ENCODE data around the gene KCND3.

The KCND3 gene

GRCh38 chr1:111836111-111836510, 153.4 kb downstream of the KCND3 start:
- TF ChIP-seq POLR2AphosphoS5 (IDR thresholded peaks at IDR 0.05; ENCODE audit: low read depth): no peak
- no peak for TF ChIP-seq GABPA (IDR thresholded peaks at IDR 0.05; ENCODE audit: low read depth)
- TF ChIP-seq REST (IDR thresholded peaks at IDR 0.05; ENCODE audit: insufficient replicate concordance, low read depth): no peak
- TF ChIP-seq SPI1 (IDR thresholded peaks at IDR 0.05; ENCODE audit: borderline replicate concordance, low read depth): no peak
- no peak for DNase-seq (ENCODE audit: low read depth in 1 of 2, low spot score in 1 of 2)
- no peaks in the 10 kb centered on the region for H3K27me3 ChIP-seq (ENCODE audit: insufficient read depth, poor library complexity, severe bottlenecking)
- H3K27ac ChIP-seq (replicated peaks): no peak overlapping the region
- H3K4me3 ChIP-seq (replicated peaks; ENCODE audit: insufficient read depth, low read length): no peak overlapping the region

GRCh38 chr1:111835514-111835913, 154.0 kb downstream of the KCND3 start:
- TF ChIP-seq SPI1 (IDR thresholded peaks at IDR 0.05; ENCODE audit: borderline replicate concordance, low read depth) (no peak), GABPA (IDR thresholded peaks at IDR 0.05; ENCODE audit: low read depth) (no peak), REST (IDR thresholded peaks at IDR 0.05; ENCODE audit: insufficient replicate concordance, low read depth) (no peak), POLR2AphosphoS5 (IDR thresholded peaks at IDR 0.05; ENCODE audit: low read depth) (no peak), CTCF (IDR thresholded peaks at IDR 0.05; ENCODE audit: insufficient read depth, low read length) (no peak)
- DNase-seq (ENCODE audit: low read depth in 1 of 2, low spot score in 1 of 2): no peak
- no peak overlapping the region for H3K27ac ChIP-seq (replicated peaks)
- H3K4me3 ChIP-seq (replicated peaks; ENCODE audit: insufficient read depth, low read length): no peak overlapping the region
- H3K27me3 ChIP-seq (ENCODE audit: insufficient read depth, poor library complexity, severe bottlenecking): no peaks in the 10 kb centered on the region

- Histone ChIP-seq H3K27me3 (ENCODE audit: insufficient read depth, poor library complexity, severe bottlenecking) (no peaks in the 10 kb centered on the region), H3K27ac (replicated peaks) (no peak overlapping the region), H3K4me3 (replicated peaks; ENCODE audit: insufficient read depth, low read length) (no peak overlapping the region)
- DNase-seq (ENCODE audit: low read depth in 1 of 2, low spot score in 1 of 2): no peak
- TF ChIP-seq REST (IDR thresholded peaks at IDR 0.05; ENCODE audit: insufficient replicate concordance, low read depth): no peak
These were observed 154.5 kb downstream of the KCND3 start for GRCh38 chr1:111834956-111835355.

- TF ChIP-seq REST (IDR thresholded peaks at IDR 0.05; ENCODE audit: insufficient replicate concordance, low read depth) (peak; percentile 93), SPI1 (IDR thresholded peaks at IDR 0.05; ENCODE audit: borderline replicate concordance, low read depth) (no peak), POLR2AphosphoS5 (IDR thresholded peaks at IDR 0.05; ENCODE audit: low read depth) (no peak)
These were observed 156.1 kb downstream of the KCND3 start for GRCh38 chr1:111833334-111833733.

More at GRCh38 chr1:111833334-111833733, 156.1 kb downstream of the KCND3 start:
- DNase-seq (ENCODE audit: low read depth in 1 of 2, low spot score in 1 of 2): no peak
- Histone ChIP-seq H3K27me3 (ENCODE audit: insufficient read depth, poor library complexity, severe bottlenecking) (no peaks in the 10 kb centered on the region), H3K4me3 (replicated peaks; ENCODE audit: insufficient read depth, low read length) (no peak overlapping the region), H3K27ac (replicated peaks) (no peak overlapping the region)
